ENCODE results near the gene ERFE.

ERFE gene

DNA sequence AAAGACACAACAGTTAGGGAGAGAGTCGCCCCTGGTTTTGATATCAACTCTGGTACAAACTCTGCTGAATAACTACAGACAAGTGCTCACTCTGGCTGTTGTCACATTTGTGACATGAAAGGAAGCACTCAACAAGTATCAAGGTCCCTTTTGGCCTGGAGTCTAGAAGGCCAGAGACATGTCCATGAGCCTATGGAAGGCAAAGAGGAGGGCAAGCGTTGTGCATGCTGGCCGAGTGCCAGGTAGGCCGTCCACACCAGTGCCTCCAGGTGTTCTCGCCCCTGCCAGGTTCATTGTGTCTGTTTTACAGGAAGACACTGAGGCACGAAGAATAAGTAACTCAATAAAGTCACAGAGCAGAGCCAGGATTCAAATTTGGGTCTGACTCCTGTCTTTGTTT lies 23.6 kb downstream of the ERFE start:
- POLR2A ChIA-PET = no interaction called here
- no peak for TF ChIP-seq SP1 (IDR thresholded peaks at IDR 0.05)
- TF ChIP-seq BHLHE40 (IDR thresholded peaks at IDR 0.05; ENCODE audit: borderline replicate concordance) = no peak
- TF ChIP-seq L3MBTL2 (conservative IDR thresholded peaks at IDR 0.05) = no peak
- TF ChIP-seq LEF1 (IDR thresholded peaks at IDR 0.05; ENCODE audit: borderline replicate concordance) = no peak
- no peak for TF ChIP-seq FOXA1 (IDR thresholded peaks at IDR 0.05)
- no peak for TF ChIP-seq FOXK2 (IDR thresholded peaks at IDR 0.05)
- TF ChIP-seq NFRKB (IDR thresholded peaks at IDR 0.05) = no peak
- no peak for DNase-seq (ENCODE audit: extremely low spot score)
- CTCF ChIA-PET = no interaction called here

DNA sequence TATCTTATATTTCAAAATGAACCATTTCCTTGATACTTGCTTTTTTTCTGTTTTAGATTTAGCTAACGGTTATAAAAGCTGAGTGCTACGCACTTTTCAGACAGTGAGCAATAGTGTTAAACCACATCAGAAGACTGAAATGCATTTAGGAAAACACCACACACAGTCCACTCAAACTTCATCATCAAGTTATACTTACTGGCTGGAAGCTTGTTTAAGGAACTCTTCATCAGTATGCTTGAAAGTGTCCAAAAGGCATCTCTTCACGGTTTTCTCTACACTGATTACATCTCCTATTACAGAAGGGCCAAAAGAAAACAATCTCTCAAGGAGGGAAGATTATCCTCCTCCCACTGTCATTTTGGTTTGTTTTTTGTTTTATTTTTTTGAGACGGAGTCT lies 25.1 kb downstream of the ERFE start:
- POLR2A ChIA-PET = no interaction called here
- TF ChIP-seq NFRKB (IDR thresholded peaks at IDR 0.05) = no peak
- no peak for TF ChIP-seq ARNT (IDR thresholded peaks at IDR 0.05)
- TF ChIP-seq BHLHE40 (IDR thresholded peaks at IDR 0.05; ENCODE audit: borderline replicate concordance) = no peak
- TF ChIP-seq, protein P1, sequence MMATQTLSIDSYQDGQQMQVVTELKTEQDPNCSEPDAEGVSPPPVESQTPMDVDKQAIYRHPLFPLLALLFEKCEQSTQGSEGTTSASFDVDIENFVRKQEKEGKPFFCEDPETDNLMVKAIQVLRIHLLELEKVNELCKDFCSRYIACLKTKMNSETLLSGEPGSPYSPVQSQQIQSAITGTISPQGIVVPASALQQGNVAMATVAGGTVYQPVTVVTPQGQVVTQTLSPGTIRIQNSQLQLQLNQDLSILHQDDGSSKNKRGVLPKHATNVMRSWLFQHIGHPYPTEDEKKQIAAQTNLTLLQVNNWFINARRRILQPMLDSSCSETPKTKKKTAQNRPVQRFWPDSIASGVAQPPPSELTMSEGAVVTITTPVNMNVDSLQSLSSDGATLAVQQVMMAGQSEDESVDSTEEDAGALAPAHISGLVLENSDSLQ (IDR thresholded peaks at IDR 0.05) = no peak
- no peak for TF ChIP-seq FOXM1 (IDR thresholded peaks at IDR 0.05; ENCODE audit: borderline replicate concordance)
- no peak for TF ChIP-seq L3MBTL2 (conservative IDR thresholded peaks at IDR 0.05)
- no peak for TF ChIP-seq SUZ12 (IDR thresholded peaks at IDR 0.05)
- no peak for TF ChIP-seq CTBP1 (IDR thresholded peaks at IDR 0.05; ENCODE audit: borderline replicate concordance)
- TF ChIP-seq TARDBP (IDR thresholded peaks at IDR 0.05) = no peak
- TF ChIP-seq FOXK2 (IDR thresholded peaks at IDR 0.05) = no peak
- TF ChIP-seq ZNF384 (IDR thresholded peaks at IDR 0.05) = no peak
- TF ChIP-seq ELF4 (IDR thresholded peaks at IDR 0.05) = no peak
- no peak for TF ChIP-seq LEF1 (IDR thresholded peaks at IDR 0.05; ENCODE audit: borderline replicate concordance)
- no peak for TF ChIP-seq FOXA1 (IDR thresholded peaks at IDR 0.05)
- TF ChIP-seq HDGF (IDR thresholded peaks at IDR 0.05; ENCODE audit: borderline replicate concordance) = no peak
- TF ChIP-seq SP1 (IDR thresholded peaks at IDR 0.05) = no peak
- DNase-seq (ENCODE audit: extremely low spot score) = no peak
- CTCF ChIA-PET = interaction anchor here (0.6 kb wide), 1 partner anchor 10 kb away, joined by 3 read pairs; no protein-coding TSS in a partner anchor

- TF ChIP-seq ZNF384 (IDR thresholded peaks at IDR 0.05) (no peak), FOXM1 (IDR thresholded peaks at IDR 0.05; ENCODE audit: borderline replicate concordance) (no peak)
- POLR2A ChIA-PET = interaction anchor here (1.4 kb wide), 1 partner anchor 16 kb away, joined by 4 read pairs; no protein-coding TSS in a partner anchor
- DNase-seq (ENCODE audit: extremely low spot score) = no peak
- CTCF ChIA-PET = interaction anchor here (0.6 kb wide), 1 partner anchor 62 kb away, joined by 3 read pairs; no protein-coding TSS in a partner anchor
Observed at GRCh38 chr2:238187618-238188548, 29.1 kb downstream of the ERFE start.

DNA sequence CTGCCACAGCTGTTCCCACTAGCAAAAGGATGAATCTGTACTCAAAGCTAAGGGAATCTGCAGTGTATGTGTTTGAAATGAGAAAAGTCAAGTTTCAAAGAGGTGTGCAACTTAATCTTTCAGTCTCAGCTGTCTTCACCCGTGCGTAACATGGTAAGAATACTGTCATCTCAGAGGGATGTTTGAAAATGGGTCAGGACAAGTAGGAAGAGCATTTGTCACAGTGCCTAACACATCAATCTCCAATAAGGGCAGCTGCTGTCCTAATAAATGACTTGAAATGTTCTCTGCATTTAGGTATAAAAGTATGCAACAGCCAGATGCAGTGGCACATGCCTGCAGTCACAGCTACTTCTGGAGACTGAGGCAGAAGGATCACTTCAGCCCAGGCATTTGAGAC lies 31.7 kb downstream of the ERFE start:
- ChIA-PET CTCF (interaction anchor here (0.7 kb wide), 1 partner anchor 19 kb away, joined by 7 read pairs; no protein-coding TSS in a partner anchor), POLR2A (no interaction called here)
- TF ChIP-seq BHLHE40 (IDR thresholded peaks at IDR 0.05; ENCODE audit: borderline replicate concordance) (no peak), TARDBP (IDR thresholded peaks at IDR 0.05) (no peak), ELF4 (IDR thresholded peaks at IDR 0.05) (no peak), ZNF384 (IDR thresholded peaks at IDR 0.05) (no peak), SP1 (IDR thresholded peaks at IDR 0.05) (no peak), L3MBTL2 (conservative IDR thresholded peaks at IDR 0.05) (no peak), FOXA1 (IDR thresholded peaks at IDR 0.05) (no peak), LEF1 (IDR thresholded peaks at IDR 0.05; ENCODE audit: borderline replicate concordance) (no peak), HDGF (IDR thresholded peaks at IDR 0.05; ENCODE audit: borderline replicate concordance) (no peak), FOXK2 (IDR thresholded peaks at IDR 0.05) (no peak), FOXM1 (IDR thresholded peaks at IDR 0.05; ENCODE audit: borderline replicate concordance) (no peak), ARNT (IDR thresholded peaks at IDR 0.05) (no peak), NFRKB (IDR thresholded peaks at IDR 0.05) (no peak), CTBP1 (IDR thresholded peaks at IDR 0.05; ENCODE audit: borderline replicate concordance) (no peak), SUZ12 (IDR thresholded peaks at IDR 0.05) (no peak)
- TF ChIP-seq, protein P1 (IDR thresholded peaks at IDR 0.05) = no peak
- no peak for DNase-seq (ENCODE audit: extremely low spot score)

- ChIA-PET POLR2A (interaction anchor here (1.6 to 3.1 kb wide), 2 partner anchors 14 to 37 kb away, joined by 4 to 11 read pairs; partner anchors contain the start of gene HES6), CTCF (no interaction called here)
- peak; percentile 19 for DNase-seq (ENCODE audit: extremely low spot score)
Observed at GRCh38 chr2:238202326-238203093, 43.7 kb downstream of the ERFE start.

More at GRCh38 chr2:238202326-238203093, 43.7 kb downstream of the ERFE start:
- no peak for TF ChIP-seq ARNT (IDR thresholded peaks at IDR 0.05)
- no peak for TF ChIP-seq ELF4 (IDR thresholded peaks at IDR 0.05)
- no peak for TF ChIP-seq SUZ12 (IDR thresholded peaks at IDR 0.05)
- TF ChIP-seq, protein P1 (IDR thresholded peaks at IDR 0.05) = no peak
- TF ChIP-seq CTBP1 (IDR thresholded peaks at IDR 0.05; ENCODE audit: borderline replicate concordance) = no peak
- TF ChIP-seq LEF1 (IDR thresholded peaks at IDR 0.05; ENCODE audit: borderline replicate concordance) = no peak
- no peak for TF ChIP-seq NFRKB (IDR thresholded peaks at IDR 0.05)
- no peak for TF ChIP-seq ZNF384 (IDR thresholded peaks at IDR 0.05)
- no peak for TF ChIP-seq FOXA1 (IDR thresholded peaks at IDR 0.05)
- no peak for TF ChIP-seq FOXM1 (IDR thresholded peaks at IDR 0.05; ENCODE audit: borderline replicate concordance)
- TF ChIP-seq SP1 (IDR thresholded peaks at IDR 0.05) = no peak
- TF ChIP-seq HDGF (IDR thresholded peaks at IDR 0.05; ENCODE audit: borderline replicate concordance) = no peak
- no peak for TF ChIP-seq BHLHE40 (IDR thresholded peaks at IDR 0.05; ENCODE audit: borderline replicate concordance)
- TF ChIP-seq TARDBP (IDR thresholded peaks at IDR 0.05) = no peak
- no peak for TF ChIP-seq FOXK2 (IDR thresholded peaks at IDR 0.05)
- TF ChIP-seq L3MBTL2 (conservative IDR thresholded peaks at IDR 0.05) = no peak

Measured in HEK293T (cell line).